Measurements from ENCODE around the gene RAB7A. TPM values are rescaled to one million over a fixed set of nuclear protein-coding genes. Genes with fewer than 3 reads are reported as not detected.

RAB7A gene
- total RNA-seq, 1 experiment from 2014 or later, result 233 TPM

DNA sequence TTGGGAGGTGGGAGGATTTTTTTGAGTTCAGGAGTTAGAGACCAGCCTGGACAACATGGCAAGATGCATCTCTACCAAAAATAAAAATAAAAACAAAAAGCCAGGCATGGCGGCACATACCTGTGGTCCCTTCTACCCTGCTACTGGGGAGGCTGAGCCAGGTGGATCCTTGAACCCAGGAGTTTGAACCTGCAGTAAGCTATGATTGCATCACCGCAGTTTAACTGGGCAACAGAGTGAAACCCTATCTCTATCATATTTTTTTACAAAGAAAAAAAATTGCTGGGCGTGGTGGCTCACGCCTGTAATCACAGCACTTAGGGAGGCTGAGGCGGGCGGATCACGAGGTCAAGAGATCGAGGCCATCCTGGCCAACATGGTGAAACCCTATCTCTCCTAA lies 39.5 kb upstream of the RAB7A start:
- H3K9me2 ChIP-seq (ENCODE audit: insufficient read depth), result no peaks in the 10 kb centered on the region
- ChIA-PET RAD21 (ENCODE audit: low non-redundant PET in 1 of 2, low total read pairs in 2 of 2, uncharacterized antibody in 2 of 2, unreplicated experiment in 2 of 2) (no interaction called here), CTCF (no interaction called here), POLR2A (no interaction called here)
- H3K9ac ChIP-seq (ENCODE audit: low read length), result no peak overlapping the region
- ATAC-seq (no peak), DNase-seq (ENCODE audit: low read depth, low spot score) (no peak)
- no peaks in the 10 kb centered on the region for H3K27me3 ChIP-seq (ENCODE audit: insufficient read depth, low read length)
- H3K27ac ChIP-seq (ENCODE audit: low read depth, low read length), result no peak overlapping the region
- TF ChIP-seq SRF (IDR thresholded peaks at IDR 0.05; ENCODE audit: low read depth), result no peak
- no peak for TF ChIP-seq FOSL1 (IDR thresholded peaks at IDR 0.05; ENCODE audit: low read depth)
- TF ChIP-seq, protein P1, sequence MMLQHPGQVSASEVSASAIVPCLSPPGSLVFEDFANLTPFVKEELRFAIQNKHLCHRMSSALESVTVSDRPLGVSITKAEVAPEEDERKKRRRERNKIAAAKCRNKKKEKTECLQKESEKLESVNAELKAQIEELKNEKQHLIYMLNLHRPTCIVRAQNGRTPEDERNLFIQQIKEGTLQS (IDR thresholded peaks at IDR 0.05), result no peak
- no peak for TF ChIP-seq TCF7L2 (IDR thresholded peaks at IDR 0.05; ENCODE audit: borderline replicate concordance, extremely low read depth, insufficient read depth, insufficient read length)
- no peaks in the 10 kb centered on the region for H3K36me3 ChIP-seq (ENCODE audit: control insufficient read depth in 1 of 2, insufficient read depth in 2 of 2, low read length in 2 of 2)
- BruUV-seq (replicated peaks), result no TSS peak
- peaks cover 5 to 20% of the 10 kb centered on the region in 2 experiments; a peak in 3 of 4 replicates for H3K4me1 ChIP-seq (ENCODE audit: control insufficient read depth in 1 of 2, insufficient read depth in 2 of 2, low read length in 2 of 2)
- no peak overlapping the region for H3K4me2 ChIP-seq (ENCODE audit: low read length)
- H3K79me2 ChIP-seq (ENCODE audit: insufficient read depth, low read length), result no peaks in the 10 kb centered on the region
- no peak overlapping the region for H3K4me3 ChIP-seq (replicated peaks in 1 of 2; ENCODE audit: low read depth in 1 of 2, low read length in 2 of 2)
- H3K9me3 ChIP-seq (ENCODE audit: control insufficient read depth in 1 of 2, insufficient read depth in 1 of 2, low read depth in 1 of 2, low read length in 2 of 2), result no peaks in the 10 kb centered on the region
- no peaks in the 10 kb centered on the region for H4K20me1 ChIP-seq (ENCODE audit: insufficient read depth)
- H2AFZ ChIP-seq (ENCODE audit: low read depth, low read length, poor library complexity, severe bottlenecking), result no peak overlapping the region
- intact Hi-C loops (cut with micrococcal nuclease), result no loop called here

DNA sequence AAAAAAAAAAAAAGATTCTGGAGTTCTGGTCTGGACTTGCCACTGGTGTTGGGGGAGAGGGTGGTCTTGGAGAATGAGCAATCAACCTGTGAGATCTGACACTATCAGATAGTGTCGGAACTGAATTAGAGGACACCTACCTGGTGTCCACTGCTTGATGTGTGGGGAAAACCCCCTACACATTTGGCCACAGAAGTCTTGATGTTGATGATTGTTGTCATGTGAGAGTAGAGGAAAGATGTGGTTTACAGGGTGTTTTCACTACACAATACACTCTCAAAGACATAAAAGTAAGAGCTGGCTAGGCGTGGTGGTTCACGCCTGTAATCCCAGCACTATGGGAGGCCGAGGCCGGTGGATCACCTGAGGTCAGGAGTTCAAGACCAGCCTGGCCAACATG lies 36.9 kb upstream of the RAB7A start:
- ChIA-PET CTCF (interaction anchor here (3.8 kb wide), 1 partner anchor 8 kb away, joined by 22 read pairs; no protein-coding TSS in a partner anchor), RAD21 (ENCODE audit: low non-redundant PET in 1 of 2, low total read pairs in 2 of 2, uncharacterized antibody in 2 of 2, unreplicated experiment in 2 of 2) (no interaction called here), POLR2A (interaction anchor here (1.0 kb wide), 1 partner anchor 8 kb away, joined by 3 read pairs; no protein-coding TSS in a partner anchor)
- no peak overlapping the region for H3K27ac ChIP-seq (ENCODE audit: low read depth, low read length)
- no peaks in the 10 kb centered on the region for H3K9me2 ChIP-seq (ENCODE audit: insufficient read depth)
- no peaks in the 10 kb centered on the region for H3K27me3 ChIP-seq (ENCODE audit: insufficient read depth, low read length)
- no peak overlapping the region for H3K9ac ChIP-seq (ENCODE audit: low read length)
- H3K36me3 ChIP-seq (ENCODE audit: control insufficient read depth in 1 of 2, insufficient read depth in 2 of 2, low read length in 2 of 2), result no peaks in the 10 kb centered on the region
- H3K79me2 ChIP-seq (ENCODE audit: insufficient read depth, low read length), result no peaks in the 10 kb centered on the region
- no peak overlapping the region for H2AFZ ChIP-seq (ENCODE audit: low read depth, low read length, poor library complexity, severe bottlenecking)
- DNase-seq (ENCODE audit: low read depth, low spot score) (no peak), ATAC-seq (no peak)
- H3K9me3 ChIP-seq (ENCODE audit: control insufficient read depth in 1 of 2, insufficient read depth in 1 of 2, low read depth in 1 of 2, low read length in 2 of 2), result no peaks in the 10 kb centered on the region
- H3K4me2 ChIP-seq (ENCODE audit: low read length), result no peak overlapping the region
- H3K4me3 ChIP-seq (replicated peaks in 1 of 2; ENCODE audit: low read depth in 1 of 2, low read length in 2 of 2), result no peak overlapping the region
- BruUV-seq (replicated peaks), result no TSS peak
- H3K4me1 ChIP-seq (ENCODE audit: control insufficient read depth in 1 of 2, insufficient read depth in 2 of 2, low read length in 2 of 2), result peaks cover 0 to 13% of the 10 kb centered on the region in 2 experiments; a peak in 1 of 4 replicates
- intact Hi-C loops (cut with micrococcal nuclease), result no loop called here
- H4K20me1 ChIP-seq (ENCODE audit: insufficient read depth), result no peaks in the 10 kb centered on the region
- TF ChIP-seq YY1 (IDR thresholded peaks at IDR 0.05; ENCODE audit: extremely low read depth, insufficient replicate concordance, low read depth, low read length) (no peak), POLR2AphosphoS5 (IDR thresholded peaks at IDR 0.05; ENCODE audit: low read depth, low read length) (no peak), ZNF274 (IDR thresholded peaks at IDR 0.05; ENCODE audit: low read depth, low read length) (no peak), FOSL1 (IDR thresholded peaks at IDR 0.05; ENCODE audit: low read depth) (no peak), ELF1 (IDR thresholded peaks at IDR 0.05; ENCODE audit: borderline replicate concordance, low read depth) (no peak), CBX3 (IDR thresholded peaks at IDR 0.05; ENCODE audit: low read depth) (no peak), EZH2phosphoT487 (IDR thresholded peaks at IDR 0.05; ENCODE audit: borderline replicate concordance) (no peak), SRF (IDR thresholded peaks at IDR 0.05; ENCODE audit: low read depth) (no peak)
- TF ChIP-seq, protein P2, sequence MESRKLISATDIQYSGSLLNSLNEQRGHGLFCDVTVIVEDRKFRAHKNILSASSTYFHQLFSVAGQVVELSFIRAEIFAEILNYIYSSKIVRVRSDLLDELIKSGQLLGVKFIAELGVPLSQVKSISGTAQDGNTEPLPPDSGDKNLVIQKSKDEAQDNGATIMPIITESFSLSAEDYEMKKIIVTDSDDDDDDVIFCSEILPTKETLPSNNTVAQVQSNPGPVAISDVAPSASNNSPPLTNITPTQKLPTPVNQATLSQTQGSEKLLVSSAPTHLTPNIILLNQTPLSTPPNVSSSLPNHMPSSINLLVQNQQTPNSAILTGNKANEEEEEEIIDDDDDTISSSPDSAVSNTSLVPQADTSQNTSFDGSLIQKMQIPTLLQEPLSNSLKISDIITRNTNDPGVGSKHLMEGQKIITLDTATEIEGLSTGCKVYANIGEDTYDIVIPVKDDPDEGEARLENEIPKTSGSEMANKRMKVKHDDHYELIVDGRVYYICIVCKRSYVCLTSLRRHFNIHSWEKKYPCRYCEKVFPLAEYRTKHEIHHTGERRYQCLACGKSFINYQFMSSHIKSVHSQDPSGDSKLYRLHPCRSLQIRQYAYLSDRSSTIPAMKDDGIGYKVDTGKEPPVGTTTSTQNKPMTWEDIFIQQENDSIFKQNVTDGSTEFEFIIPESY (IDR thresholded peaks at IDR 0.05; ENCODE audit: extremely low read depth, insufficient replicate concordance, low read length), result no peak
- TF ChIP-seq, protein P3, sequence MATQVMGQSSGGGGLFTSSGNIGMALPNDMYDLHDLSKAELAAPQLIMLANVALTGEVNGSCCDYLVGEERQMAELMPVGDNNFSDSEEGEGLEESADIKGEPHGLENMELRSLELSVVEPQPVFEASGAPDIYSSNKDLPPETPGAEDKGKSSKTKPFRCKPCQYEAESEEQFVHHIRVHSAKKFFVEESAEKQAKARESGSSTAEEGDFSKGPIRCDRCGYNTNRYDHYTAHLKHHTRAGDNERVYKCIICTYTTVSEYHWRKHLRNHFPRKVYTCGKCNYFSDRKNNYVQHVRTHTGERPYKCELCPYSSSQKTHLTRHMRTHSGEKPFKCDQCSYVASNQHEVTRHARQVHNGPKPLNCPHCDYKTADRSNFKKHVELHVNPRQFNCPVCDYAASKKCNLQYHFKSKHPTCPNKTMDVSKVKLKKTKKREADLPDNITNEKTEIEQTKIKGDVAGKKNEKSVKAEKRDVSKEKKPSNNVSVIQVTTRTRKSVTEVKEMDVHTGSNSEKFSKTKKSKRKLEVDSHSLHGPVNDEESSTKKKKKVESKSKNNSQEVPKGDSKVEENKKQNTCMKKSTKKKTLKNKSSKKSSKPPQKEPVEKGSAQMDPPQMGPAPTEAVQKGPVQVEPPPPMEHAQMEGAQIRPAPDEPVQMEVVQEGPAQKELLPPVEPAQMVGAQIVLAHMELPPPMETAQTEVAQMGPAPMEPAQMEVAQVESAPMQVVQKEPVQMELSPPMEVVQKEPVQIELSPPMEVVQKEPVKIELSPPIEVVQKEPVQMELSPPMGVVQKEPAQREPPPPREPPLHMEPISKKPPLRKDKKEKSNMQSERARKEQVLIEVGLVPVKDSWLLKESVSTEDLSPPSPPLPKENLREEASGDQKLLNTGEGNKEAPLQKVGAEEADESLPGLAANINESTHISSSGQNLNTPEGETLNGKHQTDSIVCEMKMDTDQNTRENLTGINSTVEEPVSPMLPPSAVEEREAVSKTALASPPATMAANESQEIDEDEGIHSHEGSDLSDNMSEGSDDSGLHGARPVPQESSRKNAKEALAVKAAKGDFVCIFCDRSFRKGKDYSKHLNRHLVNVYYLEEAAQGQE (IDR thresholded peaks at IDR 0.05; ENCODE audit: low read depth), result no peak
- TF ChIP-seq, protein P1 (IDR thresholded peaks at IDR 0.05), result no peak

Measured in HCT116 (cell line).